Effector CD8-positive, alpha-beta T cell (primary cell): Measurements from ENCODE around the gene SFSWAP.
"Not testable (repeated sequence)": the region's sequence is repeated elsewhere in the genome, so short reads cannot be mapped to it uniquely, and the experiment has no call there.

Experiments
- DNase-seq: peaks from one replicate; lab custom pipeline; 2025; lab: John Stamatoyannopoulos, UW

SFSWAP gene

DNA sequence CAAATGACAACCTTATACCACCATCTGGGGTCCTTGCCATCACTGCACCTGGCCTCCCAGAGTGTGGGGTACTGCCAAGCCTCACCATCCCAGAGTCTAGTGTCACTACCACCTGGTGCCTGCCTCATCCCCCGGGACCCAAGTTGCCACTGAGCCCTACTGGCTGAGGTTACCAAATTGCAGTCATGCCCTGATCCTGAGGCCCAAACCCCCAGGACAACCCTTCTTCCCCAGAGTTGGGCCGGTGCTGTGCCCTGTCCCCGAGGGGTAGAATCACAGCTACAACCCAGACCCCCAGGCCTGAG lies 8.4 kb upstream of the SFSWAP start:
- DNase-seq: no peak

DNA sequence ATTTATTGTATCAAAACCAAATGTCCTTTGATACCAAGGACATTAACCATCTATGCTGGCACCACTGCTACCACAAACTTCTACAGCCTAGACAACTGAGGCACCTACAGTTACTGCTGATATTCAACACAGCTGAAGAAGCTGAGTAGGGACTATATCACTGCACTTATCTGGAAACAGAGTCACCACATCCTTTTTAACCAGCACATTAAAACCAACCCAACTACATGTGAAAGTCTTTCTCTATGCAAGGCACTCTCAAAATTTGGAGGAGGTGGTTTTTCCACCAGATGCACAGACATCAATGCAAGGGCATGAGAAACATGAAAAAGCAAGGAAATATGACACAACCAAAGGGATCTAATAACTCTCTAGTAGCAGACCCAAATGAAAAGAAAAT lies 7.7 kb upstream of the SFSWAP start:
- DNase-seq: no peak

DNA sequence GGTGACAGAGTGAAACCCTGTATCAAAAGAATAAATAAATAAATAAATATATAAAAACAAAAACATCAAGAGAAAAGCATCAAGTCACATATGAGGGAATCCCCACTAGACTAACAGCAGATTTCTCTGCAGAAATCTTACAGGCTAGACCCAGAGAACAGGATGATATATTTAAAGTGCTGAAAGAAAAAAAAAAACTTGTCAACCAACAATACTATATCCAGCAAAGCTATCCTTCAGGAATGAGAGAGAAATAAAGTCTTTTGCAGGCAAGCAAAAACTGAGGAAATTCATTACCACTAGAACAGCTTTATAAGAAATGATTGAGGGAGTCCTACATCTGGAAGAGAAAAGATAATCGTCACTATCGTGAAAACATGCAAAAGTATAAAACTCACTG lies 6.4 kb upstream of the SFSWAP start:
- no peak for DNase-seq

DNA sequence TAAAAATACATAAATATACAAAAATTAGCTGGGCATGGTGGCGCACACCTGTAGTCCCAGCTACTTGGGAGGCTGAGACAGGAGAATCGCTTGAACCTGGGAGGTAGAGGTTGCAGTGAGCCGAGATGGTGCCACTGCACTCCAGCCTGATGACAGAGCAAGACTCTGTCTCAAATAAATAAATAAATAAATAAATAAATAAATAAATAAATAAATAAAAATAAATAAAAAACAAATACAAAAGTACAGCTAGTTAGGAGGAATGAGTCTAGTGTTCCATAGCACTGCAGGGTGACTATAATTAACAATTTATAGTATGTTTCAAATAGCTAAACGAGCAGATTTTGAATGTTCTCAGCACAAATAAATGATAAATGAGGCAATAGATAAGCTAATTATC lies 4.2 kb upstream of the SFSWAP start:
- DNase-seq: not testable (repeated sequence)

DNA sequence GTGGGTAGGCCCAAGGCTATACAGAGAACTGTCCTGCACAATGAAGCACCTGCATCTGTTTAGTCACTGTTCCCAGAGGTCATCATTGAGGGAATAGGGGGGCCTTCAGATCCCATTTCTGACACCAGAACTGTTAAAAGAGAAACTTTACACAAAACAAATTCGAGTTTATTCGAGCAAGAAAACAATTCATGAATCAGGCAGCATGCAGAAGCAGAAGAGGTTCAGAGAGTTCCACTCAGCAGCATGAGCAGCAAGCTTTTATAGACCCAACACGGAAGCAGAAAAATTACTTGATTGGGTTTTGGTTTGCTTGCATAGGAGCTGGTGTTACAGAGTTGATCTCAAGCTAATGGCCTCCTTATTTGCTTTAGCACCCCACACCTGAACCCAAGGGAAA lies 1.7 kb upstream of the SFSWAP start:
- no peak for DNase-seq

DNA sequence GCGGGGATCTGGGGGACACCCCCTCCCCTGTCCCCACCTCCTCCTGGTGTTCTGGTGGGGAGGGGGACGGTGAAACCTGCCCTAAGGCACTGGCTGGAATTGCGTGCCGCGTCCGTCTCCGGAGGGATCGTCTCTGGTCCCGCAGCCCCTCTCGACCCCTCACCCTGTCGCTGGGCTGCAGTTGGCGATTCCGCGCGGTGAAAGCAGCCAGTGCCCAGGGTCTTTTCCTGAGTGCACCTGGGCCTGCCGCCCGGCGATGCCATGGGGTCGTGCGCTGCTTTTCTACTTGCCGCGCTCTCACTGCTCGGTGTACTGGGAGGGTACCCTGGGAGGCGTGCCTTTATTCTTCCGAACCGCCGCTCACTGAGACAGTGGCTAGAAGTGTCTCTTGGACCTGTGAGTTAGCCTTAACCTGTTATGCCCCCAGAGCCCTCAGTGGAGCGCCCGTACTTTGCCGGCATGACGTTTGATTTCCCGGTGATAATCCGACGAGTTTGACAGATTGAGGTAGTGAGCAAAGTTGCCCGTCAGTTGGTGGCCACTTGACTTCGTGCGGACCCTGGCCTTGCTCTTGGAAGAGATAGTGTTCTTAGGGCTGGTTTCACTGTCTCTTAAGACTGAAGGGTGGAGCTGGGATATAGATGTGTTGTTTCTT lies 788 bp downstream of the SFSWAP start:
- DNase-seq: no peak

DNA sequence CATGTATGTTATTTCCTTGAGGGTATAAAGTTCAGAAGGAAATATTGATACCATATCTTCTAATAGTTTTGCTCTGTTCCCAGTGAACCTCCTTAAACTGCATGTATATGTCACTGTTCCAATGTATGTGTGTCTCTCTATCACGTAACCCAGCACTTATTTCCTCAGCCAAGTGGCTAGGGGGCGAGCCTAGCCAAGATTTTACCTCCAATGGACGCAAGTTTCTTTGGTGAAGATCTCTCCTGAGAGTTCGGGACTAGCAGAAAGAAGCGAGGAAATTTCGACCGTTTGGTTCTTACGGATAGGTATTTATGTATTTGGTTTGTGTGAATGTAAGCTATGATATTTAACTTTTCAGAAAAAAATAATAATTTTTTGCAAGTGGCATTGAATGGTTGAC lies 2.5 kb downstream of the SFSWAP start:
- DNase-seq: no peak

DNA sequence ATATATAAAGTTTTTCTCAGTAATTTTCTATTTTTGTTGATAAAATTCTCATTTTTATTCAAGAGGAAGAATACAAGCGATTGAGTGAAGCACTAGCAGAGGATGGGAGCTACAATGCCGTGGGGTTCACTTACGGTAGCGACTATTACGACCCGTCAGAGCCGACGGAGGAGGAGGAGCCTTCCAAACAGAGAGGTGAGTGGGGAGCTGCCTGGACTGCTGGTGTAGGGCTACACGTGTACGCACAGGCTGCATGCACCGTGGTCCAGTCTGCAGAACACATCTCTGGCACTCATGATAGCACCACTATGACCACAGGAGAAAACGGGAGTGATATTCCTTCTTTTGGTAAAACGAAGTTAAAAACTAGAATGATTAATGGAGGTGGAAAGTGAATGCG lies 3.9 kb downstream of the SFSWAP start:
- DNase-seq: no peak

DNA sequence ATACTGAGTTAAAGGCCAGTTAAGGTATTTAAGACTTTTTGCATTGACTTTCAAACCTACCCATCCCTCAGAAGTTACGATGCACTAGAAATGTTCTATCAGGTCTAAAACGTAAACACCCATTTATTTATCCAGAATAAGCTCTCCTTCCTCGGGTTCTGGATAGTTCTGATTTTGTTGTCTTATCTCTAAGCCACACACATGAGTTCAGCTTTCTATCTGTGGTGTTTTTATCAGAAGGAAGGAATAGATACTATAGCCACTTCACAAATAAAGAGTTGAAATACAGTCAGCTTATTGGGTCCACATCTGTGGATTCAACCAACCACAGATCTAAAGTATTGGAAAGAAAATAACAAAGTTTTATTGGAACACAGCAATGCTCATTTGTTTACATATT lies 5.4 kb downstream of the SFSWAP start:
- DNase-seq: no peak

DNA sequence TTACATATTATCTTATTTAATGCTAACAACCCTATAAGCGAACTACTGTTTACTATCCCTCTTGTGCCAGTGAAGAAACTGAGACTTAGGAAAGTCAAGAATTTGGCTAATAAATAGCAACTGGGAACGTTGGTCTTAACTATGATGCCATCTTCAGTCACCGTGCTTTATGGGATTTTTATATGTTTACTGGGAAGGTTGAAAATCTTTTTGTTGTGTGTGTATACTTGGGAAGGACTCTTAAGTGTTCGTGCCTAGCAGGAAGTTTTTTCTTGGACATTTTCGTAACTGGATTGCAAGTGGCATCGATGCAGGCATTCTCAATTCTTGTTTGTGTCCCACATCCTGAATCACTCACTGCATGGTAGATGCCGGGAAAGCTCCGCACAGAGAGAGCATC lies 9.4 kb downstream of the SFSWAP start:
- DNase-seq: no peak

DNA sequence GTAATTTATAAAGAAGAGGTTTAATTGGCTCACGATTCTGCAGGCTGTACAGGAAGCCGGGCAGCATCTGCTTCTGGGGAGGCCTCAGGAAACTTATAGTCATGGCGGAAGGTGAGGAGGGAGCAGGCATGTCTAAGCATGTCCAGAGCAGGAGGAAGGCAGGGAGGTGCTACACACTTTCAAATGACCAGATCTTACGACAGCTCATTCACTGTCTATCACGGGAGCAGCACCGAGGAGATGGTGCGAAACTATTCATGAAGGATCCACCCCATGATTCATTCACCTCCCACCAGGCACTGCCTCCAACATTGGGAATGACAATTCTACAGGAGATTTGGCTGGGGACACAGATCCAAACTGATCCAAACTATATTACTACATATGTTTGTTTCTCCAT lies 10.0 kb downstream of the SFSWAP start:
- no peak for DNase-seq

DNA sequence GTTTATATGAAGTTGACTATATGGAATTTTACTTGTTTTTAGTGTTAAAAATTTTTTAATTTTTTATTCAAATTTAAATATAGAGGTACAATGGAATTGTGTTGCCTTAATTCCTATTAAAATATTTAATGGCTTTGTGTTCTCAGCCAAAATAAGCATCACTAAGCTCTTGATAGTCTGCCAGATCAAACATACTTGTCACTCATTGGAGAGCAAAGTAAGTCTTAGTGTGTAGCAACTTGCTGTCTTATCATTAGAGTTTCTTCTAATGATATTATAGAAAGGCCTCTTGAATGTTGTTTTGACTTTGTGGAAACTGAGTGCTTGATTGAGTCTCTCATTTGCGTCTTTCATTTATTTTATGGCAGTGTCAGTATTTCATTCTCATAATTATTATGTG lies 10.7 kb downstream of the SFSWAP start:
- no peak for DNase-seq

DNA sequence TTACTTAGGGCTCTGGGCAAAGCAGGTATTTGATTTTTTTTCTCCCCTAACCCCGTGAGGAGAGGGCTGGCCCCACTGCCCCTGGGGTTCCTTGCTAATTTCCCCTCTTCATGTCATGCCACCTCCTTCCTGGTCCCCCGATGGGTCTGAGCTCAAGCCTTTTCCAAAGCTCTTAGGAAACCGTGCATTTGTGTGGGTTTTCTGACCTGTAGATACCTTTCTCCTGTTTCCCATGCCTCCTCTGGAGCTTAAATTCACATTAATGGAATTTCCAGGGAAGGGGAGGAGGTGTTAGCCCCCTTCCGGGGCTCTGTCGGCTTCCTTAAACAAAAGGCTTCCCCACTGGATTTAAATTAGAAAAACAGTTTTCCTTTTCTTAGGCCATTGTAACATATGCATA lies 12.6 kb downstream of the SFSWAP start:
- no peak for DNase-seq

DNA sequence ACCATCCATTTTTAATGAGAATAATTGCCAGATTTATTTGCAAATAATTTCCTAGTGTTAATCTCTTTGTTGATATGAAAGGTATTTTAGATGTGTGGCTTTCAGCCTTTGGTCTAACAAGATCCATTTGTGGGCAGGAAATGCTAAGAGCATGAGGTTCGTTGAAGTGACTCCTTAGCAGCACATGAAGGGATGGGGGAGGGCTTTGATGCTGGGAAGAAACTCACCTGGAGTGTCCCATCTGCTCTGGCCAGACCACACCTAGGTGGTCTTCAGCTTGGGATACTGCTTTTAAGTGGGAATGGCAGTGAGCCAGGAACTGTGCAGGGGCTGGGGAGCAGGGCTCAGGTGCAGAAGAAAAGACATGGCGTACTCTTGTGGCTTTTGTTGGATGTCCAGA lies 13.6 kb downstream of the SFSWAP start:
- no peak for DNase-seq

DNA sequence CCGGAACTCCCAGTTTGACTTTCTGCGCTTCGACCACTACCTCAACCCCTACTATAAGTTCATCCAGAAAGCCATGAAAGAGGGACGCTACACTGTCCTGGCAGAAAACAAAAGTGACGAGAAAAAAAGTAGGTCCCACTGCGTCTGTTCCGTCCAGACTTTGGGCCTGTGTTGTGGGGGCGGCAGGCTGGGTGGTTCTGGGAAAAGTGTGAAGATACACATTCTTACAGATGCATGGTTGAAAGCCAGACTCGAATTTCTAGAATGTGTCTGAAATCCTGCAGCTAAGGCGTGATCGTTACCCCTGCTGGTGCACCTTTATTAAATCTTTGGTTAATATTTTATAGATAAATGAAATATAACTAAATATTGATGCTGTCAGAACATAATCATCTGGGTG lies 14.6 kb downstream of the SFSWAP start:
- DNase-seq: no peak

DNA sequence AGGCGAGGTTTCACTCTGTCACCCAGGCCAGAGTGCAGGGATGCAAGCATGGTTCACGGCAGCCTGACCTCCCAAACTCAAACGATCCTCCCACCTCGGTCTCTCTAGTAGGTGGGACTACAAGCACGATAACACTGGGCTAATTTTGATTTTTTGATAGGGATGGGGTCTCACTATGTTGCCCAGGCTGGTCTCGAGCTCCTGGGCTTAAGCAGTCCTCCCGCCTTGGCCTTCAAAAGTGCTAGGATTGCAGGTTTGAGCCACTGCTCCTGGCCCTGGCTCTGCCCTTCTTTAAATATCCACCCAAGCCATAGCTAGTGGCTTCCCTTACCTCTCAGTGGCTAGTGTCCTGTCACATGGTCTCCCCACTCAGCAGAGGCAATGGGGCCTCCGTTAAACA lies 17.8 kb downstream of the SFSWAP start:
- no peak for DNase-seq

DNA sequence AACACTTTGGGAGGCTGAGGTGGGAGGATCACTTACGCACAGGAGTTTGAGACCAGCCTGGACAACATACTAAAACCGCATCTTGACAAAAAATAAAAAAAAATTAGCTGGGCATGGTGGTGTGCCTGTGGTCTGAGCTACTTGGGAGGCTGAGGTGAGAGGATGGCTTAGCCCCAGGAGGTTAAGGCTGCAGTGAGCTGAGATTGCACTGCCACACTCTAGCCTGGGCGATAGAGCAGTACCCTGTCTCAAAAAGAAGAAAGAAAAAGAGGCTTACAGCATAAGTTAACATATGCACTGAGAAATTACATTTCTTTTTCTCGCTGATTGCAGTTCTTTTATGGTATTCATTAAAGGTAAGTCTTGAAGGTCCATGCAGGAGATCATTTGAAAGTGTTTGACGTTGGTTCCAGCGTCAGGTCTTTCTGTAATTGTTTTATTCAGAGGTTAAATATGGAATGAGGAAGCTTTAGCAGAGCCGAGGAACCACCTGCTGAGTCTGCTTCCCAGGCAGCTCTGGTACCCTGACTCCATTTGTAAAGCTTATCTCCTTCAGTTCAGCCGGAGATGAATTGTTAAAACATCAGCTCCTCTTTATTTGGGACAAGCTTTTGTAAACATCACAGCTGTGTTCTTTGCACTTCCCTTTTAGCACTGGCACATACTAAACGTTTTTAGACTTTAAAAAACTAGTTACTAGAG lies 18.5 kb downstream of the SFSWAP start:
- no peak for DNase-seq

DNA sequence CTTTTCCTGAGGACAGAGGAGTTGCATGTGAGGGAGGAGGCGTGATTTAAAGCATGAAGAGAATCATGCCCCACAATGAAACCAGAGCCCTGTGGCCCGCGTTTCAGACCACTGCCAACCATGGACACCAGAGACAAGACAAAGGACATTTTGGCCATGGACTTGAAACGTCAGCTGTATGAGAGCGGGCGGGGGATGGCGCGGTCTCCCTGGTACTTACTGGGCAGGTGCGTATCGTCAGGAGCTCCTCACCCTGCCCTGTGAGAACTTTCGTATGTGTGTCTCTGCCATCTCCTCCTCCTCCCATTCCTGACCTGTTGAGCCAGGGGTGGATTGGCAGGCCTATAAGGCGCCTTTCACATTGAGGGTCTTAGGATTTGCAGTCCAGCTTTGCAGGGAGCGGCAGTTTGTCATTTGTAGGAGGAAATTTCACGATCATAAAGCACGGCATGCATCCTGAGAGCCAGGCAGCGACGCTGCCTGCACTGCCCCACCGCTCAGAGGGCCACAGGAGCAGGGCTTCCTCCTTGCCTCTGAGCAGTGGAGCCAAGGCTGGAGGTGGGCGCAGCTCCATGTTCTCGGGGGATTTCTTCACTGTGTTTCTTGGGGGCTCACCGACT lies 22.2 kb downstream of the SFSWAP start:
- DNase-seq: no peak

DNA sequence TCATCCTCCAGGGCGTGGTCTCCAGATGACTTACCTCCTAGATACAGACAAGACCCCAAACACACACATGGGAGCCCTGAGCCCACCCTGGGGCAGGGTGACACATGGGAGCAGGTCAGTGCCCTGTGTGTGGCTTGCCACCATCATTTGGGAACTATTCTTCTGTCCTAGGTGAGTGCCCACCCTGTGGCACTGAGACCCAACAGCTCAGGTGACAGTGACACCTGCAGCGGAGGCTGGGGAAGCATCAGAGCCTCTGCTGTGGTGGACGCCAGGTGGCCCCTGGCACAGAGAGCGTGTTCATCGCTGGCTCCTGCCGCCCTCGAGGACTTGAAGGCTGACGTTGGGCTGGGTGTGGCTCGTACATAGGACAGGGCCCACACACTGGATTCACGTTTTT lies 23.0 kb downstream of the SFSWAP start:
- no peak for DNase-seq

DNA sequence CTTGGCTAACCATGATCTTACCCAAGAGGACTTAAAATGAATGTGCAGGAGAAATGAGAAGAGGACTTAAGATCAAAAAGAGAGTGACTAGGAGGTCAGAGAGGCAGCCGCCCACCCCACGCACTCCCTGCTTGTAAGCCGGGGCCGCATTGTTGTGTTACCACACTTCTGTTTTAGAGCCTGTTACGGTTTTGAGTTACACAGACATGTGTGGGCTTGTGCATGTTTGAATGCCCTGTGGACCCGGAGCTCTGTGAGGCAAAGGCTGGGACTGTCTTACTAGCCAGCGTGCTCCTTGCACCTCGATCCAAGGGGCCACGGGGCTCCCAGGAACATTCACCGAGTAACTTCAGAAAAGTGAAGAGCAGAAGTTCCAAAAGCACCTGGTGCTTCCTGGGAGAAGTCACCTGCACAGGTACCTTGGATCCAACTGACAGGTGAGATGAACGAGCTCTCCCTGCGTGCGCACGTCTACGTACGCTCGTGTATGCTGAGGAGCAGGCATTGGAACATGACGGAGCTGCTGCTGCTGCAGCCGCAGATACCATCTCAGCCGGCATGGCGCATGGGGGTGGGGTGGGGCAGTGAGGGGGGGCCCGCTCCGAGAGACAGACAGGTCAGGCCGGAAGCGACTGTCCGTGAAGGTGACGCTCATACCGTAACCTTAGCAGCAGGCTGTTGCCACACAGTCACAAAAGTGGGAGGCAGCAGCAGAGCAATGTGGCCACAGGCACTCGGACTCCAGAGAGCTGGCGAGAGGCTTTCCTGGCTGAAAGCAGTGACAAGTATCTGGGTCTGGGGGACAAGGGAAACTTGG lies 23.7 kb downstream of the SFSWAP start:
- DNase-seq: no peak

DNA sequence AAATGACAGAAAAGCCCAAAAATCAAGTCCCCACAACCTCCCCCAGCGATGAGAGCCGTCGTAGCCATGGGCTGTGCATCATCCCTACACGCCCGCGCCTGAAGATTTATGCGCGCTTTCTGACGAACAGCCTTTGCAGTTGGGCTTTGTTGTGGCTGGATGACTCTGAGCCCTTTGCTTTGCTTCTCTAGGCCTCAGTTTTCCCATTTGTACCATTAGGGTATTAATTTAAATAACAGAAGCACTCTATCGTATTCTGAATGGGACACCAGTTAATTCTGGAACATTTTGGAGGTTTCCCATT lies 24.2 kb downstream of the SFSWAP start:
- DNase-seq: no peak

DNA sequence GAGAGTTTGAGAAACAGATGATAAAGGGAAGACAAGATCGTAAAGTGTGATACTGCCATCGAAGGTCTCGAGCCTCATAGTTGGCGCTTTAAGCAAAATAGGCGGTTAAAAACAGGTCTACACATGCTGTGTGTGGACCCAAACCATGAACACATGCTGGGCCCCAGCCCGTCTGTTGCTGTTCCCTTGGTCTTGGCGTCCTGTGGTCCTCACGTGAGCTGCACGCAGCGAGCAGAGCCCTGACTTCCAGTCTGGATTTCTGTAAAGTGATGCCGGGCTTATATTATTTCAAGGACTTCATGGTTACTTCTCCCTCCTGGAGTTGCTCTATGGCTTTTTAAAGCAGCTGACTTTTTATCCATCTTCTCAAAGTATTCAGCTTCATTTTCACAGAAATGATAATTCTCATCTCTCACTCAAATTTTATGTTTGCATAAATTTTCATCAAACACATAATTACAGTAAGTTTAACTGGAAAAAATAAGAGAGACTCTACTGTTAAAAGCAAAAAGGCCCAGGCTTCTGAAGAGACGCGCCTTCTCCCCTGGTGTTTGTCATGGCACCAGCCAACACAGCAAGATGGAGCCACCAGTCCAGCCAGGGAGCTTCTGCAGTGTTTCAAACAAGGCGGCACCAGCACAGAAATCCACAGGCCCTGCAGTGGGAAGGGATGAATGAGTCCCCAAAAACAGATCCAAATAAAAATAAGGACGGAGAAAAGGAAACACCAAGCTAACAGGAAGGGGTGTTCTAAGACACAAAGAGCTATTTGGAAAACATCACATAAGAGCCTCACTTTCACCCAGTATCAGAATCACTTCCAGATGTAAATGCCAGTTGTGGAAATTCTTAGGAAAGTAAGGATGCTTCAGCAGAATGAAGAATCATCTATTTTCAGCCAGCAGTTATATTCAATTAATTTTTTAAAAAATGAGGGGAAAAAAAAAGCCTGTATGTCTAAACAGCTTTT lies 24.9 kb downstream of the SFSWAP start:
- DNase-seq: no peak
